DMS79 (cell line): Measurements from ENCODE around the gene BRCA1.
A peak's percentile ranks its signal among the peaks of the same experiment; 100 is the strongest.
"Not testable (repeated sequence)": the region's sequence is repeated elsewhere in the genome, so short reads cannot be mapped to it uniquely, and the experiment has no call there.

Source experiments
- DNase-seq: peaks from one replicate; lab custom pipeline; 2025; lab: John Stamatoyannopoulos, UW

BRCA1 gene

GRCh38 chr17:43125133-43125966 is at the start of gene BRCA1:
BRCA1 (minus strand) TSS chr17:43125364; CDS start chr17:43124096, 1,268 bp downstream.
- peak; percentile 99 for DNase-seq

- DNase-seq: peak; percentile 31
These were observed 46.7 kb upstream of the BRCA1 start for GRCh38 chr17:43171586-43172487.

- DNase-seq: peak; percentile 98
These were observed 45.8 kb upstream of the BRCA1 start, which contains the start of gene NBR1 for GRCh38 chr17:43170766-43171585. NBR1 (plus strand) TSS chr17:43171214; CDS start chr17:43175800, 4,586 bp downstream.

- DNase-seq: peak; percentile 95
These were observed 45.1 kb upstream of the BRCA1 start for GRCh38 chr17:43170140-43170765.

DNA sequence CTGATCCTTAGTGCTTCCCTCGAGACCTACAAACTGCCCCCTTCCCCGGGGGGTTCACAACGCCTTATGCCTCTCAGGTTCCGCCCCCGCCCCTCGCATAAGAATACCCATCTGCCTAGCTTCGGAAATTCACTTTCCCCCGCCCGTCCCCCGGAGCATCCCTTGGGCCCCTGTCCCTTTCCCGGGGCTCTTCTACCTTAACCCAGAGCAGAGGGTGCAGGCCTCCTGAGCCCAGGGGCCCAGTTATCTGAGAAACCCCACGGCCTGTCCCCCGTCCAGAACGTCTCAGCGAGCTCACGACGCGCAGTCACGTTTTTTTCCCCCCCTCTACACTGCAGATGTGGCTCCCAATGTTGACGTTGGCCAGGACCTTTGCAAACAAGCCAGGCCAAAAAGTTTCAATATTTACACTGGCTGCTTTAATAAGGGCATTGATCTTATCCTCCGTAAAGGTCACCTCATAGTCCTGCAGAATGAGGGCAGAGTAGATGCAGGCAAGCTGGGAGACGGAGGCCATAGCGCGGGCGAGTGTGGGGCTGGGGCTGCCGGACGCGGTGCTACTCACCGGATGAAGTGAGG is 44.5 kb upstream of the BRCA1 start:
- peak; percentile 16 for DNase-seq

GRCh38 chr17:43165971-43166370 is 40.8 kb upstream of the BRCA1 start:
- DNase-seq: not testable (repeated sequence)

- not testable (repeated sequence) for DNase-seq
These were observed 34.8 kb upstream of the BRCA1 start for GRCh38 chr17:43159957-43160356.

DNA sequence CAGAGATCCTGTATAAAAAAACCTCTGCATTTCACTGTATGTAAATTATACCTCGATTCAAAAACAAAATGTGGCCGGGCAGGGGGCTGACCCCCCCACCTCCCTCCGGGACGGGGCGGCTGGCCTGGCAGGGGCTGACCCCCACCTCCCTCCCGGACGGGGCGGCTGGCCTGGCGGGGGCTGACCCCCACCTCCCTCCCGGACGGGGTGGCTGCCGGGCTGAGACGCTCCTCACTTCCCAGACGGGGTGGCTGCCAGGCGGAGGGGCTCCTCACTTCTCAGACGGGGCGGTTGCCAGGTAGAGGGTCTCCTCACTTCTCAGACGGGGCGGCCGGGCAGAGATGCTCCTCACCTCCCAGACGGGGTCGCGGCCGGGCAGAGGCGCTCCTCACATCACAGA is 34.1 kb upstream of the BRCA1 start:
- not testable (repeated sequence) for DNase-seq

GRCh38 chr17:43155666-43156065 is 30.5 kb upstream of the BRCA1 start:
- DNase-seq: no peak

DNA sequence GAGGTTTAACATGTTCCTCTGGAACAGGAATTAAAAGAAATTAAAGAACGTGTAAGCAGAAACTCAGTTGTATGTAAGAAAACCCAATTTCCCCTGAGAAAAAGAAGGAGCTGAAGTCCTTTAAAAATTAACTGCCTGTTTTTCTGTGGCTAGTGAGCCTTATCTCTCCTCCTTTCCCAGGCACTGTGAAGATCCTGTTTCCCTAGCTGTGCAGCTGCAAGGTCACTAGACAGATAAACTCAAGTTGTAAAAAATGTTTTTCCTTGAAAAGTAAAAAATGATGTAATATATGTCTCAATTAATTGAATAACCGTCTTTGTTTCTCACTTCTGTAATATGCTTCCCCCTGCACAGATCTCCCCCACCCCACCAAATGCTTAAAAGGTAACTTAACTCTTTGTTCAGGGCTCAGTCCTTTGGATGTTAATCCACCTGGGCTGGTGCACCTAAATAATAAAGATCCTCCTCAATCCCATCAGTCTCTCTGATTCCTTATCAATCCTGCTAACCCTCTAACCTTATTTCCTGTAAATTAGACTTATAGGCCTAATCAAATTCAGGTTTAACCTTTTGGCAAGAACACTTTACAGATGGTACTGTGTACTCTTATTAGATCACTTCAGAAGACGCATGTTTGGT is 28.2 kb upstream of the BRCA1 start:
- not testable (repeated sequence) for DNase-seq

DNA sequence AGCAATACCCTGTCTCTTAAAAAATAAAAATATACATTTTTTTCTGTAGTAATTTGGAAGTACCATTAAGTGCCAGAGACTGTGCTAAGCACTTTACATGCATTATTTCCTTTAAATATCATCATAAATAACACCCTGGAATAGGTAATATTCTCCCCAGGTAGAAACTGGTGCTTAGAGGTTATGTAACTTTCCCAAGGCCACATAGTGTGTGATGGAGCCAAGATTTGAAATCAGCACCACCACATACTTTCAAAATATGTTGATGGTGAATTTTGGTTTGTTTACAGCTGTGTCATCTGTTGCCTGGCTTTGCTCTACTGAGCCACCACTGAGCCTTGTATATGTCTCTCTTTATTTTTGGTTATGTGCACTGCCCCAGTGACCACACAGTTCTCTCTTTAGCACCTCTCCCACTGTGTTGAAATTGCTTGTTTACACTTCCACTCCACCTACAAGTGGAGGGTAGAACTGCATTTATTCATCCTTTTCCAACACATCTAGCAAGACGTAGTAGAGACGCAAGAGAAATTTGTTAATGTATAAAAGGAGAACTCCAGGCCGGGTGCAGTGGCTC is 26.8 kb upstream of the BRCA1 start:
- DNase-seq: no peak

DNA sequence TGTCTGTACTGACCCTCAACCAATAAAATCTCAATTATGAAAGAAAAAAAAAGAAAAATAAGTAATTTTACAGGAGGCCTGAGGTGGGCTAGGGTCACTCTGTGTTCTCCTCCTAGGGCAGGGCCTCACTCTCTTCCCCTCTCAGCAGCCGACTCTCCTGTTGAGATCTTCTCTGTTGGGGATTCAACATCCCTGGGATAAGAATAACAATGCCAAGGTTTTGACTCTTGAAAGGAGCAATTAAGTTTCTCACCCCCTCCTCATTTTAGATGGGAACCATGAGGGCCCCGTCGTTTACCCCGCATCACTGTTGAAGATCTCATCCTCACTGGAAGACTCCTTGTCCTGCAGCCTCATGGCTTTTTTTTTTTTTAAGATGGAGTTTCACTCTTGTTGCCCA is 21.5 kb upstream of the BRCA1 start:
- no peak for DNase-seq

- DNase-seq: no peak
These were observed 18.0 kb upstream of the BRCA1 start for GRCh38 chr17:43143201-43143600.

GRCh38 chr17:43142153-43142552 is 17.0 kb upstream of the BRCA1 start:
- DNase-seq: no peak

GRCh38 chr17:43140396-43141332 is 15.5 kb upstream of the BRCA1 start:
- DNase-seq: no peak

DNA sequence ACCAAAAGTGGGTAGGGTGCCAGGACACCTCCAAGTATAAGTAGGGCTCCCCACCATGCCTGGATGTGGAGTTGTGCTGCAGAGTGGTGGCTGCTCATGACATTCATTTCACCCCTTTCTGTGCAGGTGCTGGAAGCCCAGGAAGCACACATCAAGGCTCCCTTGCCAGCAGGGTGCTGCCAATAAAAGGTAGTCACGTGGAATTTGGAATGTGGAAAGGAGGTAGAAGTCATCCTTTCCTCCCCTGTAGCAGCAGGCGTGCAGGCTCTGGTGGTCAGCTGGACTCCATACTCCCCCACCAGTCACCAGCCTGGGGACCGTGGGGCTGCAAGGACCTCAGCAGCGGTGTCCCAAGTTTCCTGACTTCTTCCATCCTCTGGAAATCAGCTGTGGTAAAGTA is 13.4 kb upstream of the BRCA1 start:
- DNase-seq: not testable (repeated sequence)

GRCh38 chr17:43136574-43136973 is 11.4 kb upstream of the BRCA1 start:
- not testable (repeated sequence) for DNase-seq

DNA sequence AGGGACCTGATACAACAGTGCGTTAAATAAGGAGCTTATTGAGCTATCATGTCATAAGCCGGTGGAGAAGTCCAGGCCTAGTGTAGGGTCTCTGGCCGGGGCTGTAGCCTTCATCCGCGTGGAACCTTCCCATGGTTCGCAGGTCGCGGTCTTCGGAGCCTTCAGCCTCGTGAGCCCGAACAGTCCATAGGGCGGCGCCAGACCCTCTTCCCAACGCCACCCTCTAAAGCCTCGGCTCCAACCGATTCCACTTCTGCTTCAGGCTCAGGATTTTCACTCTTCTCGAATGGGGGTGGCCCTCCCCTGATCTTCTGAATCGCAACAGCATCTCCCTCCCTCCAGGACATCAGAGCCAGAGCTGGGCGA is 10.3 kb upstream of the BRCA1 start:
- no peak for DNase-seq
